NCI-H2171 (cell line): ENCODE measurements around the gene ZNF709.
"Not testable (repeated sequence)": the region's sequence is repeated elsewhere in the genome, so short reads cannot be mapped to it uniquely, and the experiment has no call there.

ENCODE experiments used
- DNase-seq: peaks from one replicate; lab custom pipeline; 2025; lab: John Stamatoyannopoulos, UW

The ZNF709 gene

GRCh38 chr19:12453495-12453894 lies 31.1 kb downstream of the ZNF709 start:
- no peak for DNase-seq

GRCh38 chr19:12450844-12451243 lies 33.8 kb downstream of the ZNF709 start:
- no peak for DNase-seq

GRCh38 chr19:12448808-12449207 lies 35.8 kb downstream of the ZNF709 start:
- no peak for DNase-seq

GRCh38 chr19:12440541-12441316 lies 43.9 kb downstream of the ZNF709 start, which contains the start of gene ZNF443:
Gene ZNF443, minus strand, starts transcription at chr19:12441021. Its CDS starts 107 bp downstream, at chr19:12440914.
- DNase-seq = peak; percentile 89

GRCh38 chr19:12439686-12440540 lies 44.7 kb downstream of the ZNF709 start:
- DNase-seq = not testable (repeated sequence)

GRCh38 chr19:12430726-12431299 lies 53.8 kb downstream of the ZNF709 start:
- not testable (repeated sequence) for DNase-seq

- DNase-seq = no peak
Observed at GRCh38 chr19:12425888-12426274, 58.7 kb downstream of the ZNF709 start.

GRCh38 chr19:12425236-12425887 lies 59.3 kb downstream of the ZNF709 start:
- DNase-seq = no peak

- not testable (repeated sequence) for DNase-seq
Observed at GRCh38 chr19:12417273-12417672, 67.3 kb downstream of the ZNF709 start.

- no peak for DNase-seq
Observed at GRCh38 chr19:12411893-12412292, 72.7 kb downstream of the ZNF709 start.
